SK-N-MC (cell line): Measurements from ENCODE around the gene CDH12.

Source experiments
- DNase-seq: peaks from one replicate; pipeline ENCODE4 v3.0.0-alpha.2; 2011; ENCODE audit warnings: low read depth, low spot score
- H3K27ac ChIP-seq: fragments of 200-600 bp; sonication (generic); 2 replicates; pipeline ENCODE4 v1.5.1; 2016; ENCODE audit warnings: mixed run types
- H3K36me3 ChIP-seq: fragments of 200-600 bp; sonication (generic); 2 replicates; pipeline ENCODE4 v1.6.1; 2017; ENCODE audit warnings: antibody characterized with exemption, low read length, mixed read lengths; ENCODE audit not compliant: insufficient read depth
- H3K4me3 ChIP-seq: fragments of 200-600 bp; sonication (generic); 2 replicates; pipeline ENCODE4 v1.5.1; 2016
- H3K9ac ChIP-seq: fragments of 200-600 bp; sonication (generic); 2 replicates; pipeline ENCODE4 v1.8.0; 2017; ENCODE audit warnings: mixed run types, mixed read lengths; ENCODE audit not compliant: insufficient read length
- H3K9me3 ChIP-seq: fragments of 200-600 bp; sonication (generic); 2 replicates; pipeline ENCODE4 v1.6.1; 2017; ENCODE audit warnings: low read depth, mild to moderate bottlenecking, antibody characterized with exemption, low read length, moderate library complexity, mixed read lengths
- EZH2 ChIP-seq: fragments of 200-600 bp; sonication (generic); IDR thresholded peaks from one replicate; pipeline ENCODE4 v1.6.1; 2017; ENCODE audit warnings: antibody characterized with exemption
- FOXP2 ChIP-seq: optimal IDR thresholded peaks from 2 replicates; pipeline ENCODE3; 2011; ENCODE audit warnings: mild to moderate bottlenecking, moderate library complexity; ENCODE audit not compliant: insufficient read depth; ENCODE audit errors: extremely low read length, control extremely low read depth
- POLR2AphosphoS5 ChIP-seq: IDR thresholded peaks from 2 replicates; pipeline ENCODE4 v1.6.1; 2012; ENCODE audit warnings: mild to moderate bottlenecking, low read depth, low read length, borderline replicate concordance

Gene CDH12

GRCh38 chr5:21806943-21807342 is 1046.2 kb downstream of the CDH12 start:
- H3K9ac ChIP-seq: no peak overlapping the region
- no peak for DNase-seq
- no peaks in the 10 kb centered on the region for H3K36me3 ChIP-seq
- no peaks in the 10 kb centered on the region for H3K9me3 ChIP-seq
- no peak overlapping the region for H3K4me3 ChIP-seq
- TF ChIP-seq POLR2AphosphoS5 (no peak), EZH2 (no peak), FOXP2 (no peak)
- no peak overlapping the region for H3K27ac ChIP-seq

GRCh38 chr5:21806271-21806670 is 1046.9 kb downstream of the CDH12 start:
- TF ChIP-seq EZH2: no peak
- no peak overlapping the region for H3K27ac ChIP-seq
- no peak for DNase-seq

GRCh38 chr5:21802869-21803490 is 1050.2 kb downstream of the CDH12 start:
- no peaks in the 10 kb centered on the region for H3K9me3 ChIP-seq
- H3K27ac ChIP-seq: no peak overlapping the region
- H3K36me3 ChIP-seq: no peaks in the 10 kb centered on the region
- H3K9ac ChIP-seq: no peak overlapping the region
- DNase-seq: no peak
- no peak for TF ChIP-seq POLR2AphosphoS5
- H3K4me3 ChIP-seq: no peak overlapping the region

More at GRCh38 chr5:21806271-21806670, 1046.9 kb downstream of the CDH12 start:
- no peak overlapping the region for H3K4me3 ChIP-seq
- no peak overlapping the region for H3K9ac ChIP-seq
- H3K36me3 ChIP-seq: no peaks in the 10 kb centered on the region
- H3K9me3 ChIP-seq: no peaks in the 10 kb centered on the region

- no peak for DNase-seq
- Histone ChIP-seq H3K27ac (no peak overlapping the region), H3K9ac (no peak overlapping the region), H3K36me3 (no peaks in the 10 kb centered on the region), H3K4me3 (no peak overlapping the region), H3K9me3 (no peaks in the 10 kb centered on the region)
- TF ChIP-seq FOXP2 (no peak), EZH2 (no peak), POLR2AphosphoS5 (no peak)
Measured at GRCh38 chr5:21802100-21802499, 1051.0 kb downstream of the CDH12 start.

GRCh38 chr5:21792748-21793147 is 1060.4 kb downstream of the CDH12 start:
- Histone ChIP-seq H3K9me3 (no peaks in the 10 kb centered on the region), H3K9ac (no peak overlapping the region), H3K27ac (no peak overlapping the region), H3K36me3 (no peaks in the 10 kb centered on the region), H3K4me3 (no peak overlapping the region)
- TF ChIP-seq POLR2AphosphoS5 (no peak), FOXP2 (no peak), EZH2 (no peak)
- no peak for DNase-seq

GRCh38 chr5:21791304-21791703 is 1061.8 kb downstream of the CDH12 start:
- no peaks in the 10 kb centered on the region for H3K9me3 ChIP-seq
- H3K36me3 ChIP-seq: no peaks in the 10 kb centered on the region
- H3K27ac ChIP-seq: no peak overlapping the region
- no peak for DNase-seq
- TF ChIP-seq POLR2AphosphoS5 (no peak), EZH2 (no peak), FOXP2 (no peak)
- H3K4me3 ChIP-seq: no peak overlapping the region
- H3K9ac ChIP-seq: no peak overlapping the region

- Histone ChIP-seq H3K9me3 (no peaks in the 10 kb centered on the region), H3K4me3 (no peak overlapping the region), H3K27ac (no peak overlapping the region), H3K36me3 (no peaks in the 10 kb centered on the region), H3K9ac (no peak overlapping the region)
- DNase-seq: no peak
- no peak for TF ChIP-seq POLR2AphosphoS5
- no peak for TF ChIP-seq EZH2
- no peak for TF ChIP-seq FOXP2
Measured at GRCh38 chr5:21784487-21784886, 1068.7 kb downstream of the CDH12 start.

- Histone ChIP-seq H3K9me3 (no peaks in the 10 kb centered on the region), H3K36me3 (no peaks in the 10 kb centered on the region), H3K9ac (no peak overlapping the region), H3K27ac (no peak overlapping the region), H3K4me3 (no peak overlapping the region)
- no peak for DNase-seq
- no peak for TF ChIP-seq POLR2AphosphoS5
- TF ChIP-seq EZH2: no peak
- TF ChIP-seq FOXP2: no peak
Measured at GRCh38 chr5:21783074-21783679, 1070.0 kb downstream of the CDH12 start.

GRCh38 chr5:21776466-21776865 is 1076.7 kb downstream of the CDH12 start:
- no peaks in the 10 kb centered on the region for H3K36me3 ChIP-seq
- H3K9me3 ChIP-seq: no peaks in the 10 kb centered on the region
- no peak overlapping the region for H3K27ac ChIP-seq
- no peak overlapping the region for H3K4me3 ChIP-seq
- H3K9ac ChIP-seq: no peak overlapping the region
- no peak for DNase-seq
- TF ChIP-seq FOXP2: no peak
- TF ChIP-seq POLR2AphosphoS5: no peak
- TF ChIP-seq EZH2: no peak
